Mesenchymal stem cell (in vitro differentiated cells and primary cell): Measurements from ENCODE around the gene BGLAP.
A peak's percentile ranks its signal among the peaks of the same experiment; 100 is the strongest.

ENCODE experiments used
- DNase-seq: peaks from one replicate; pipeline ENCODE4 v3.0.0-alpha.2; 2013
- H2AFZ ChIP-seq: one replicate; pipeline ENCODE4 v1.6.1; 2013; ENCODE audit warnings: low read depth, mild to moderate bottlenecking, control low read depth, inconsistent platforms, low read length, moderate library complexity
- H2AK5ac ChIP-seq: 2 replicates; pipeline ENCODE4 v1.6.1; 2013; ENCODE audit warnings: low read length, moderate library complexity, mild to moderate bottlenecking, inconsistent platforms; ENCODE audit not compliant: severe bottlenecking
- H2BK120ac ChIP-seq: one replicate; pipeline ENCODE4 v1.6.1; 2013; ENCODE audit warnings: low read depth, mild to moderate bottlenecking, inconsistent platforms, low read length, moderate library complexity
- H2BK12ac ChIP-seq, 2 experiments: one replicate each; pipeline ENCODE4 v1.6.1; 2013; ENCODE audit warnings: inconsistent platforms in 2 of 2, low read length in 2 of 2, mild to moderate bottlenecking in 2 of 2, moderate library complexity in 2 of 2, control low read depth in 1 of 2
- H2BK15ac ChIP-seq: one replicate; pipeline ENCODE4 v1.6.1; 2013; ENCODE audit warnings: mild to moderate bottlenecking, low read depth, inconsistent platforms; ENCODE audit not compliant: poor library complexity, severe bottlenecking
- H2BK5ac ChIP-seq: 2 replicates; pipeline ENCODE4 v1.6.1; 2013; ENCODE audit warnings: low read depth, mild to moderate bottlenecking, low read length, control low read depth, inconsistent platforms; ENCODE audit not compliant: poor library complexity, severe bottlenecking
- H3K14ac ChIP-seq, 2 experiments: one replicate each; pipeline ENCODE4 v1.6.1; 2013; ENCODE audit warnings: inconsistent platforms in 2 of 2, low read length in 2 of 2, control low read depth in 1 of 2, mild to moderate bottlenecking in 1 of 2, moderate library complexity in 1 of 2
- H3K18ac ChIP-seq, 2 experiments: one replicate each; pipeline ENCODE4 v1.6.1; 2013; ENCODE audit warnings: inconsistent platforms in 2 of 2, low read length in 2 of 2, control low read depth in 1 of 2, low read depth in 1 of 2, mild to moderate bottlenecking in 1 of 2
- H3K23ac ChIP-seq, 2 experiments: one replicate each; pipeline ENCODE4 v1.6.1; 2013; ENCODE audit warnings: inconsistent platforms in 2 of 2, low read length in 2 of 2, mild to moderate bottlenecking in 2 of 2, moderate library complexity in 2 of 2, control low read depth in 1 of 2
- H3K27ac ChIP-seq: 2 replicates; pipeline ENCODE4 v1.5.1; 2013; ENCODE audit warnings: mild to moderate bottlenecking, moderate library complexity, low read length, control low read depth, inconsistent platforms; ENCODE audit not compliant: poor library complexity, severe bottlenecking
- H3K27me3 ChIP-seq, 2 experiments: 2 replicates each; pipeline versions ENCODE4 v1.6.1 to v1.7.0; 2013; ENCODE audit warnings: low read length in 2 of 2, mild to moderate bottlenecking in 2 of 2, moderate library complexity in 2 of 2, control low read depth in 1 of 2, inconsistent platforms in 1 of 2; ENCODE audit not compliant: control insufficient read depth in 1 of 2, insufficient read depth in 1 of 2
- H3K36me3 ChIP-seq, 2 experiments: 2 replicates each; pipeline versions ENCODE4 v1.6.1 to v1.7.0; 2013; ENCODE audit warnings: low read length in 2 of 2, control low read depth in 1 of 2, inconsistent platforms in 1 of 2, low read depth in 1 of 2, mild to moderate bottlenecking in 1 of 2; ENCODE audit not compliant: insufficient read depth in 2 of 2, control insufficient read depth in 1 of 2
- H3K4ac ChIP-seq, 2 experiments: one replicate each; pipeline ENCODE4 v1.6.1; 2013; ENCODE audit warnings: inconsistent platforms in 2 of 2, low read length in 2 of 2, mild to moderate bottlenecking in 2 of 2, moderate library complexity in 2 of 2, control low read depth in 1 of 2, low read depth in 1 of 2
- H3K4me1 ChIP-seq: 2 replicates; pipeline ENCODE4 v1.6.1; 2013; ENCODE audit warnings: low read depth, low read length, control low read depth; ENCODE audit not compliant: control insufficient read depth, insufficient read depth
- H3K4me2 ChIP-seq: 2 replicates; pipeline ENCODE4 v1.6.1; 2013; ENCODE audit warnings: low read length, mild to moderate bottlenecking, inconsistent platforms; ENCODE audit not compliant: poor library complexity, severe bottlenecking
- H3K4me3 ChIP-seq, 2 experiments: 2 replicates each; pipeline versions ENCODE4 v1.5.1 to v1.7.0; 2013; ENCODE audit warnings: low read length in 2 of 2, mild to moderate bottlenecking in 2 of 2, control low read depth in 1 of 2, low read depth in 1 of 2; ENCODE audit not compliant: insufficient read depth in 1 of 2
- H3K79me1 ChIP-seq: replicated peaks from 2 replicates; pipeline ENCODE4 v1.6.1; 2013; ENCODE audit warnings: mild to moderate bottlenecking, control low read depth, low read length, inconsistent platforms; ENCODE audit not compliant: poor library complexity, severe bottlenecking
- H3K9ac ChIP-seq: 2 replicates; pipeline ENCODE4 v1.7.0; 2013; ENCODE audit warnings: mild to moderate bottlenecking, low read length, moderate library complexity
- H3K9me3 ChIP-seq: 2 replicates; pipeline ENCODE4 v1.7.0; 2013; ENCODE audit warnings: mild to moderate bottlenecking, low read length; ENCODE audit not compliant: control insufficient read depth
- H4K8ac ChIP-seq: one replicate; pipeline ENCODE4 v1.6.1; 2013; ENCODE audit warnings: inconsistent platforms, mild to moderate bottlenecking, low read length, moderate library complexity
- H4K91ac ChIP-seq: one replicate; pipeline ENCODE4 v1.6.1; 2013; ENCODE audit warnings: mild to moderate bottlenecking, low read length, inconsistent platforms
- WGBS: methylation state at CpG from one replicate; pipeline ENCODE4 v1.1.7; 2013; ENCODE audit warnings: mixed read lengths; 5-methylcytosine and 5-hydroxymethylcytosine counted together

BGLAP gene

GRCh38 chr1:156285437-156285836 lies 43.5 kb downstream of the BGLAP start:
- Histone ChIP-seq H3K18ac (no peak overlapping the region), H3K9me3 (no peaks in the 10 kb centered on the region), H2AFZ (no peak overlapping the region), H2BK5ac (no peak overlapping the region), H3K4me1 (peaks cover 7% of the 10 kb centered on the region), H3K14ac (no peak overlapping the region), H2AK5ac (no peak overlapping the region), H3K4me2 (no peak overlapping the region), H3K4ac (no peak overlapping the region), H3K4me3 (no peak overlapping the region), H3K9ac (no peak overlapping the region), H3K23ac (no peak overlapping the region), H3K27ac (no peak overlapping the region), H4K8ac (no peak overlapping the region), H2BK15ac (no peak overlapping the region), H4K91ac (no peak overlapping the region), H3K79me1 (peaks cover 15% of the 10 kb centered on the region), H2BK120ac (no peak overlapping the region), H2BK12ac (no peak overlapping the region), H3K27me3 (no peaks in the 10 kb centered on the region), H3K36me3 (peaks cover 18 to 25% of the 10 kb centered on the region in 2 experiments)
- no peak for DNase-seq
- 92% methylated on average over 21 of the region's 21 CpGs for WGBS

- H3K36me3 ChIP-seq: peaks cover 18 to 25% of the 10 kb centered on the region in 2 experiments
- H3K18ac ChIP-seq: no peak overlapping the region
- no peak overlapping the region for H2BK12ac ChIP-seq
- no peak overlapping the region for H4K91ac ChIP-seq
- no peak overlapping the region for H2BK15ac ChIP-seq
- no peak overlapping the region for H2AK5ac ChIP-seq
- DNase-seq: no peak
- no peak overlapping the region for H2AFZ ChIP-seq
- H4K8ac ChIP-seq: no peak overlapping the region
- no peak overlapping the region for H3K4me3 ChIP-seq
- no peak overlapping the region for H2BK5ac ChIP-seq
- H3K4me2 ChIP-seq: no peak overlapping the region
- no peak overlapping the region for H3K4ac ChIP-seq
- peaks cover 15% of the 10 kb centered on the region for H3K79me1 ChIP-seq
- H3K27me3 ChIP-seq: no peaks in the 10 kb centered on the region
- peaks cover 7% of the 10 kb centered on the region for H3K4me1 ChIP-seq
- no peak overlapping the region for H3K27ac ChIP-seq
- 96% methylated on average over 6 of the region's 8 CpGs for WGBS
- H2BK120ac ChIP-seq: no peak overlapping the region
- H3K14ac ChIP-seq: no peak overlapping the region
- H3K23ac ChIP-seq: no peak overlapping the region
- no peak overlapping the region for H3K9ac ChIP-seq
- no peaks in the 10 kb centered on the region for H3K9me3 ChIP-seq
These were observed 44.1 kb downstream of the BGLAP start for GRCh38 chr1:156286061-156286460.

GRCh38 chr1:156289857-156290256 lies 47.9 kb downstream of the BGLAP start:
- no peak for DNase-seq
- Histone ChIP-seq H2AK5ac (no peak overlapping the region), H4K91ac (no peak overlapping the region), H3K79me1 (peaks cover 23% of the 10 kb centered on the region), H4K8ac (no peak overlapping the region), H3K23ac (no peak overlapping the region), H2BK12ac (no peak overlapping the region), H3K27me3 (no peaks in the 10 kb centered on the region), H3K36me3 (peaks cover 35 to 50% of the 10 kb centered on the region in 2 experiments), H3K18ac (no peak overlapping the region), H2AFZ (no peak overlapping the region), H3K9ac (no peak overlapping the region), H3K27ac (no peak overlapping the region), H2BK120ac (no peak overlapping the region), H2BK5ac (no peak overlapping the region), H2BK15ac (no peak overlapping the region), H3K4ac (no peak overlapping the region), H3K14ac (no peak overlapping the region), H3K4me3 (no peak overlapping the region), H3K4me1 (peaks cover 14% of the 10 kb centered on the region), H3K4me2 (no peak overlapping the region), H3K9me3 (no peaks in the 10 kb centered on the region)

GRCh38 chr1:156291226-156292061 lies 49.5 kb downstream of the BGLAP start:
- Histone ChIP-seq H3K36me3 (peaks cover 19 to 44% of the 10 kb centered on the region in 2 experiments), H3K4me2 (peak overlapping the region; percentile 61), H3K4me1 (peaks cover 18% of the 10 kb centered on the region), H2AFZ (peak overlapping the region; percentile 79), H3K4me3 (peak overlapping the region; percentile 43 to 90), H2AK5ac (peak overlapping the region; percentile 28), H4K8ac (peak overlapping the region; percentile 77), H3K9ac (peak overlapping the region; percentile 93), H3K14ac (peak overlapping the region in 1 of 2 experiments; percentile 85), H3K27me3 (no peaks in the 10 kb centered on the region), H2BK120ac (no peak overlapping the region), H3K4ac (peak overlapping the region; percentile 57 to 77), H2BK15ac (no peak overlapping the region), H3K79me1 (peaks cover 21% of the 10 kb centered on the region), H3K27ac (peak overlapping the region; percentile 16), H3K18ac (peak overlapping the region; percentile 16 to 92), H3K23ac (no peak overlapping the region), H3K9me3 (no peaks in the 10 kb centered on the region), H2BK12ac (peak overlapping the region in 1 of 2 experiments; percentile 44), H2BK5ac (no peak overlapping the region), H4K91ac (peak overlapping the region; percentile 40)
- WGBS: 21% methylated on average over 37 of the region's 37 CpGs
- DNase-seq: peak; percentile 88
